Measurements from ENCODE around the gene NRAS. TPM values are rescaled to one million over a fixed set of nuclear protein-coding genes. Genes with fewer than 3 reads are reported as not detected.

The NRAS gene
- polyA plus RNA-seq, 1 donor (not counting 4 experiments of a cell fraction or from before 2014, with no cell fraction given): 49.5 TPM

- Histone ChIP-seq H3K9me3 (ENCODE audit: control insufficient read depth, low read depth, low read length) (no peaks in the 10 kb centered on the region), H3K79me2 (ENCODE audit: control insufficient read depth, insufficient read depth, low read length) (peaks cover 75% of the 10 kb centered on the region), H3K4me1 (ENCODE audit: control insufficient read depth, extremely low read depth, insufficient read depth, low read length) (no peaks in the 10 kb centered on the region), H3K27ac (ENCODE audit: control insufficient read depth, insufficient read depth, low read length) (no peak overlapping the region), H3K27me3 (ENCODE audit: control insufficient read depth, extremely low read depth, insufficient read depth, low read length) (no peaks in the 10 kb centered on the region), H3K4me2 (ENCODE audit: control insufficient read depth, extremely low read depth, insufficient read depth, low read depth, low read length) (no peak overlapping the region), H4K20me1 (ENCODE audit: control insufficient read depth, extremely low read depth, insufficient read depth, low read length) (peaks cover 13% of the 10 kb centered on the region), H2AFZ (ENCODE audit: control insufficient read depth, low read length) (no peak overlapping the region), H3K4me3 (ENCODE audit: control insufficient read depth in 2 of 3, extremely low read depth in 1 of 3, insufficient read depth in 2 of 3, low read depth in 1 of 3, low read length in 3 of 3) (no peak overlapping the region), H3K9me1 (ENCODE audit: control insufficient read depth, extremely low read depth, insufficient read depth, low read length) (no peaks in the 10 kb centered on the region), H3K36me3 (ENCODE audit: control insufficient read depth in 2 of 2, extremely low read depth in 1 of 2, insufficient read depth in 2 of 2, low read length in 2 of 2) (peaks cover 15 to 27% of the 10 kb centered on the region in 2 experiments), H3K9ac (ENCODE audit: control insufficient read depth, extremely low read depth, insufficient read depth, low read length) (no peak overlapping the region)
- DNase-seq (ENCODE audit: low read depth, low spot score) (no peak), FAIRE-seq (no peak)
- TF ChIP-seq CTCF (optimal IDR thresholded peaks at IDR 0.05 in 1 of 3, IDR thresholded peaks at IDR 0.05 in 1 of 3, conservative IDR thresholded peaks at IDR 0.05 in 1 of 3; ENCODE audit: extremely low read depth in 1 of 3, insufficient read depth in 2 of 3, low read length in 3 of 3): no peak
- TF ChIP-seq EZH2 (IDR thresholded peaks at IDR 0.05; ENCODE audit: low read length): no peak
- dilution Hi-C loops (cut with MboI; ENCODE audit: extremely low pct_ligation_motif_present, low sequenced_read_pairs): no loop called here
Measured at GRCh38 chr1:114740331-114740730, 23.8 kb upstream of the NRAS start.

- H3K79me2 ChIP-seq (ENCODE audit: control insufficient read depth, insufficient read depth, low read length): peaks cover 48% of the 10 kb centered on the region
- DNase-seq (ENCODE audit: low read depth, low spot score): no peak
- H3K27me3 ChIP-seq (ENCODE audit: control insufficient read depth, extremely low read depth, insufficient read depth, low read length): no peaks in the 10 kb centered on the region
- H3K9ac ChIP-seq (ENCODE audit: control insufficient read depth, extremely low read depth, insufficient read depth, low read length): no peak overlapping the region
- TF ChIP-seq EZH2 (IDR thresholded peaks at IDR 0.05; ENCODE audit: low read length): no peak
- no peak for TF ChIP-seq CTCF (optimal IDR thresholded peaks at IDR 0.05 in 1 of 3, IDR thresholded peaks at IDR 0.05 in 1 of 3, conservative IDR thresholded peaks at IDR 0.05 in 1 of 3; ENCODE audit: extremely low read depth in 1 of 3, insufficient read depth in 2 of 3, low read length in 3 of 3)
- dilution Hi-C loops (cut with MboI; ENCODE audit: extremely low pct_ligation_motif_present, low sequenced_read_pairs): no loop called here
- peaks cover 11% of the 10 kb centered on the region for H4K20me1 ChIP-seq (ENCODE audit: control insufficient read depth, extremely low read depth, insufficient read depth, low read length)
- no peaks in the 10 kb centered on the region for H3K9me1 ChIP-seq (ENCODE audit: control insufficient read depth, extremely low read depth, insufficient read depth, low read length)
- no peaks in the 10 kb centered on the region for H3K4me1 ChIP-seq (ENCODE audit: control insufficient read depth, extremely low read depth, insufficient read depth, low read length)
- H3K27ac ChIP-seq (ENCODE audit: control insufficient read depth, insufficient read depth, low read length): no peak overlapping the region
- no peak overlapping the region for H3K4me2 ChIP-seq (ENCODE audit: control insufficient read depth, extremely low read depth, insufficient read depth, low read depth, low read length)
- H3K9me3 ChIP-seq (ENCODE audit: control insufficient read depth, low read depth, low read length): no peaks in the 10 kb centered on the region
- H2AFZ ChIP-seq (ENCODE audit: control insufficient read depth, low read length): no peak overlapping the region
- H3K36me3 ChIP-seq (ENCODE audit: control insufficient read depth in 2 of 2, extremely low read depth in 1 of 2, insufficient read depth in 2 of 2, low read length in 2 of 2): peaks cover 22 to 28% of the 10 kb centered on the region in 2 experiments
- FAIRE-seq: no peak
- no peak overlapping the region for H3K4me3 ChIP-seq (ENCODE audit: control insufficient read depth in 2 of 3, extremely low read depth in 1 of 3, insufficient read depth in 2 of 3, low read depth in 1 of 3, low read length in 3 of 3)
Measured at GRCh38 chr1:114737314-114737849, 20.8 kb upstream of the NRAS start.
